Astrocyte (in vitro differentiated cells and primary cell): ENCODE measurements around the gene KRTAP24-1. TPM values are rescaled to one million over a fixed set of nuclear protein-coding genes. Genes with fewer than 3 reads are reported as not detected.

Experiments used
- DNase-seq: peaks from one replicate; pipeline ENCODE4 v3.0.0-alpha.2; 2010; ENCODE audit warnings: low read depth
- FAIRE-seq: peaks from 2 replicates; lab custom pipeline; 2011; peaks lifted over from hg19 to GRCh38; lab: Jason Lieb, UNC
- H2AFZ ChIP-seq: 2 replicates; pipeline ENCODE4 v1.6.0; 2012; ENCODE audit warnings: low read depth, low read length, inconsistent platforms
- H3K27ac ChIP-seq: 2 replicates; pipeline ENCODE4 v1.5.1; 2011; ENCODE audit warnings: low read depth, low read length, inconsistent platforms
- H3K27me3 ChIP-seq: 2 replicates; pipeline ENCODE4 v1.6.0; 2011; ENCODE audit warnings: low read length, inconsistent platforms; ENCODE audit not compliant: insufficient read depth
- H3K36me3 ChIP-seq: 2 replicates; pipeline ENCODE4 v1.5.1; 2011; ENCODE audit warnings: low read length, inconsistent platforms; ENCODE audit not compliant: insufficient read depth
- H3K4me1 ChIP-seq: 2 replicates; pipeline ENCODE4 v1.5.1; 2011; ENCODE audit warnings: low read length, inconsistent platforms; ENCODE audit not compliant: insufficient read depth
- H3K4me2 ChIP-seq: 2 replicates; pipeline ENCODE4 v1.6.0; 2012; ENCODE audit warnings: low read length, inconsistent platforms
- H3K4me3 ChIP-seq: 2 replicates; pipeline ENCODE4 v1.5.1; 2011; ENCODE audit warnings: low read depth, mild to moderate bottlenecking, low read length, inconsistent platforms; ENCODE audit not compliant: insufficient read depth
- H3K79me2 ChIP-seq: 2 replicates; pipeline ENCODE4 v1.6.0; 2012; ENCODE audit warnings: mild to moderate bottlenecking, low read length, inconsistent platforms; ENCODE audit not compliant: insufficient read depth
- H3K9ac ChIP-seq: 2 replicates; pipeline ENCODE4 v1.6.0; 2012; ENCODE audit warnings: mild to moderate bottlenecking, low read length, inconsistent platforms
- H3K9me3 ChIP-seq: 2 replicates; pipeline ENCODE4 v1.5.1; 2012; ENCODE audit warnings: low read depth, mild to moderate bottlenecking, low read length, inconsistent platforms; ENCODE audit not compliant: insufficient read depth
- H4K20me1 ChIP-seq: 2 replicates; pipeline ENCODE4 v1.6.0; 2012; ENCODE audit warnings: low read length, inconsistent platforms; ENCODE audit not compliant: insufficient read depth
- H3K27ac Mint-ChIP-seq: one replicate; pipeline ENCODE4 v1.8.0; 2021; ENCODE audit warnings: mild to moderate bottlenecking, mixed read lengths; ENCODE audit not compliant: unreplicated experiment
- H3K27me3 Mint-ChIP-seq: one replicate; pipeline ENCODE4 v1.8.0; 2021; ENCODE audit warnings: low read depth, mixed read lengths; ENCODE audit not compliant: unreplicated experiment
- H3K36me3 Mint-ChIP-seq: one replicate; pipeline ENCODE4 v1.8.0; 2021; ENCODE audit warnings: low read depth, mixed read lengths; ENCODE audit not compliant: unreplicated experiment
- H3K4me1 Mint-ChIP-seq: one replicate; pipeline ENCODE4 v1.8.0; 2021; ENCODE audit warnings: low read depth, mixed read lengths; ENCODE audit not compliant: unreplicated experiment
- H3K4me3 Mint-ChIP-seq: one replicate; pipeline ENCODE4 v1.8.0; 2021; ENCODE audit warnings: mild to moderate bottlenecking, moderate library complexity, mixed read lengths; ENCODE audit not compliant: unreplicated experiment
- H3K9me3 Mint-ChIP-seq: one replicate; pipeline ENCODE4 v1.8.0; 2021; ENCODE audit warnings: mild to moderate bottlenecking, mixed read lengths; ENCODE audit not compliant: unreplicated experiment
- CTCF ChIP-seq: IDR thresholded peaks from 2 replicates; pipeline ENCODE4 v1.5.1; 2011; ENCODE audit warnings: low read depth, mild to moderate bottlenecking, inconsistent platforms, low read length, moderate library complexity; ENCODE audit not compliant: insufficient read depth
- EZH2 ChIP-seq: IDR thresholded peaks from 2 replicates; pipeline ENCODE4 v1.6.1; 2012; ENCODE audit warnings: mild to moderate bottlenecking, low read length, inconsistent platforms; ENCODE audit not compliant: insufficient read depth
- total RNA-seq: library from RNA; stranded (reverse); gene quantifications from 2 replicates; pipeline ENCODE4 v1.2.1, GENCODE V29; 2021

KRTAP24-1 gene
- total RNA-seq, 1 donor from 2014 or later: not detected

- H3K79me2 ChIP-seq: no peaks in the 10 kb centered on the region
- Mint-ChIP-seq H3K27ac (no peak overlapping the region), H3K4me3 (no peak overlapping the region), H3K4me1 (no peaks in the 10 kb centered on the region), H3K27me3 (no peaks in the 10 kb centered on the region), H3K9me3 (peaks cover 5% of the 10 kb centered on the region), H3K36me3 (no peaks in the 10 kb centered on the region)
- H2AFZ ChIP-seq: no peak overlapping the region
- no peaks in the 10 kb centered on the region for H3K9me3 ChIP-seq
- H3K4me2 ChIP-seq: no peak overlapping the region
- no peak overlapping the region for H3K4me3 ChIP-seq
- no peak for TF ChIP-seq CTCF
- no peak for TF ChIP-seq EZH2
- H3K9ac ChIP-seq: no peak overlapping the region
- no peaks in the 10 kb centered on the region for H3K36me3 ChIP-seq
- no peak for DNase-seq
- no peaks in the 10 kb centered on the region for H3K4me1 ChIP-seq
- no peaks in the 10 kb centered on the region for H3K27me3 ChIP-seq
- H3K27ac ChIP-seq: no peak overlapping the region
- no peak for FAIRE-seq
- H4K20me1 ChIP-seq: no peaks in the 10 kb centered on the region
Measured at GRCh38 chr21:30233228-30234020, 49.3 kb downstream of the KRTAP24-1 start.

GRCh38 chr21:30232011-30232410, 50.7 kb downstream of the KRTAP24-1 start:
- peaks cover 8% of the 10 kb centered on the region for H3K4me1 ChIP-seq
- no peak for TF ChIP-seq CTCF
- TF ChIP-seq EZH2: no peak
- H3K4me3 ChIP-seq: no peak overlapping the region
- H3K27me3 ChIP-seq: no peaks in the 10 kb centered on the region
- Mint-ChIP-seq H3K27ac (no peak overlapping the region), H3K4me3 (no peak overlapping the region), H3K36me3 (no peaks in the 10 kb centered on the region), H3K4me1 (peaks cover 9% of the 10 kb centered on the region), H3K9me3 (peaks cover 5% of the 10 kb centered on the region), H3K27me3 (no peaks in the 10 kb centered on the region)
- FAIRE-seq (no peak), DNase-seq (no peak)
- no peaks in the 10 kb centered on the region for H3K9me3 ChIP-seq
- H2AFZ ChIP-seq: no peak overlapping the region
- no peaks in the 10 kb centered on the region for H4K20me1 ChIP-seq
- no peak overlapping the region for H3K9ac ChIP-seq
- H3K27ac ChIP-seq: no peak overlapping the region
- no peaks in the 10 kb centered on the region for H3K36me3 ChIP-seq
- H3K79me2 ChIP-seq: no peaks in the 10 kb centered on the region
- H3K4me2 ChIP-seq: no peak overlapping the region

Other genes starting within 250 kb of the KRTAP24-1 start
- gene CLDN17, start 116.1 kb downstream of the KRTAP24-1 start, total RNA-seq: not detected in 2 replicates
- gene CLDN8, start 66.9 kb downstream of the KRTAP24-1 start, total RNA-seq: not detected in 2 replicates
- gene KRTAP25-1, start 6.6 kb upstream of the KRTAP24-1 start, total RNA-seq: not detected in 2 replicates
- not detected in 2 replicates for gene KRTAP26-1, start 37.4 kb upstream of the KRTAP24-1 start, total RNA-seq
- gene KRTAP27-1, start 54.7 kb upstream of the KRTAP24-1 start, total RNA-seq: not detected in 2 replicates
- gene KRTAP23-1, start 65.7 kb upstream of the KRTAP24-1 start, total RNA-seq: not detected in 2 replicates
- gene KRTAP13-2, start 89.3 kb upstream of the KRTAP24-1 start, total RNA-seq: not detected in 2 replicates
- gene KRTAP13-1, start 113.1 kb upstream of the KRTAP24-1 start, total RNA-seq: not detected in 2 replicates
- not detected in 2 replicates for gene KRTAP13-3, start 143.0 kb upstream of the KRTAP24-1 start, total RNA-seq
- gene KRTAP13-4, start 147.3 kb upstream of the KRTAP24-1 start, total RNA-seq: not detected in 2 replicates
- gene KRTAP15-1, start 157.3 kb upstream of the KRTAP24-1 start, total RNA-seq: not detected in 2 replicates
- gene KRTAP19-1, start 197.4 kb upstream of the KRTAP24-1 start, total RNA-seq: not detected in 2 replicates
- gene KRTAP19-2, start 204.5 kb upstream of the KRTAP24-1 start, total RNA-seq: not detected in 2 replicates
- not detected in 2 replicates for gene KRTAP19-3, start 209.1 kb upstream of the KRTAP24-1 start, total RNA-seq
- not detected in 2 replicates for gene KRTAP19-4, start 214.2 kb upstream of the KRTAP24-1 start, total RNA-seq
- gene KRTAP19-5, start 219.2 kb upstream of the KRTAP24-1 start, total RNA-seq: not detected in 2 replicates